Measurements from ENCODE around the gene ACAP2. TPM values are rescaled to one million over a fixed set of nuclear protein-coding genes. Genes with fewer than 3 reads are reported as not detected.
"Not testable (repeated sequence)": the region's sequence is repeated elsewhere in the genome, so short reads cannot be mapped to it uniquely, and the experiment has no call there.

Gene ACAP2
- total and polyA plus RNA-seq, 4 donors = 4.5 to 28.5 (median 23.3) TPM

DNA sequence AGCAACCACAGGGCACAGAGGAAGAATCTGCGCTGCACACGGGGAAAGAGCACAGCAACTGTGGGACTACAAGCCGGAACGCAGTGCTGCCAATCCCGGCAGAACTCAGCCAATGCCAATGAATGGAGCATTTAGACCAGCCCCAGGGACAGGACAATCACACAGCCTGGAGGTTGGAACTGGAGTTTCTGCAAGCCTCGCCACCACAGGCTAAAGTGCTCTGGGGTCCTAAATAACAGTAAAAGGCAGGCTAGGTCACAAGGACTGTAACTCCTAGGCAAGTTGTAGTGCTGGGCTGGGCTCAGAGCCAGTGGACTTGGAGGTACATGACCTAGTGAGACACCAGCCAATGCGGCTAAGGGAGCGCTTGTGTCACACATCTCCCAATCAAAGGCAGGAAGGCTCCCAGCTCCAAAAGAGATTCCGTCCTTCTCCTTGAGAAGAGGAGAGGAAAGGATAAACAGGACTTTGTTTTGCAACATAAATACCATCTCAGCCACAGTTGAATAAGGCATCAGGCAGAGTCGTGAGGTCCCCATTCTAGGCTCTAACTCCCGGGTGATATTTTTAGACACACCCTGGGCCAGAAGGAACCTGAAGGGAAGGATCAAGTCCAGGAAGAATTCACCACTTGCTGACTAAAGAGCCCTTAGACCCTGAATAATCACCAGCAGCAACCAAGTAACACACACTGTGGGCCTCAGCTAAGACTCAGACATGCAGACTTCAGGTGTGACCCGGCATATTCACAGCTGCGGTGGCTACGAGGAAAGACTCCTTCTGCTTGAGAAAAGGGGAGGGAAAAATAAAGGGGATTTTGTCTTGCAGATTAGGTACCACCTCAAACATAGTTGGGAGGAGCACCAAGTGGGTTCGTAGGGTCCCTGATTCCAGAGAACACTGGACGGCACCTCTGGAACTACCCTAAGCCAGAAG is 86.4 kb downstream of the ACAP2 start:
- Histone ChIP-seq H3K4me1 (ENCODE audit: control insufficient read depth in 4 of 4, insufficient read depth in 4 of 4, low read length in 3 of 4) (no peaks in the 10 kb centered on the region), H3K27me3 (ENCODE audit: control insufficient read depth in 4 of 4, insufficient read depth in 4 of 4, low read length in 3 of 4) (no peaks in the 10 kb centered on the region), H3K27ac (ENCODE audit: low read depth in 1 of 2, low read length in 2 of 2) (no peak overlapping the region), H3K4me3 (ENCODE audit: low read depth in 1 of 3, low read length in 3 of 3) (no peak overlapping the region), H3K36me3 (ENCODE audit: control insufficient read depth in 4 of 4, insufficient read depth in 3 of 4, low read depth in 1 of 4, low read length in 3 of 4) (peaks cover 0 to 3% (median under 1%) of the 10 kb centered on the region in 4 donors), H3K9me3 (ENCODE audit: control insufficient read depth in 4 of 4, low read length in 3 of 4) (no peaks in the 10 kb centered on the region), H3K9ac (ENCODE audit: low read depth in 1 of 2, low read length in 2 of 2) (no peak overlapping the region)
- 85% methylated on average over 16 of the region's 16 CpGs for WGBS
- TF ChIP-seq, protein P1, sequence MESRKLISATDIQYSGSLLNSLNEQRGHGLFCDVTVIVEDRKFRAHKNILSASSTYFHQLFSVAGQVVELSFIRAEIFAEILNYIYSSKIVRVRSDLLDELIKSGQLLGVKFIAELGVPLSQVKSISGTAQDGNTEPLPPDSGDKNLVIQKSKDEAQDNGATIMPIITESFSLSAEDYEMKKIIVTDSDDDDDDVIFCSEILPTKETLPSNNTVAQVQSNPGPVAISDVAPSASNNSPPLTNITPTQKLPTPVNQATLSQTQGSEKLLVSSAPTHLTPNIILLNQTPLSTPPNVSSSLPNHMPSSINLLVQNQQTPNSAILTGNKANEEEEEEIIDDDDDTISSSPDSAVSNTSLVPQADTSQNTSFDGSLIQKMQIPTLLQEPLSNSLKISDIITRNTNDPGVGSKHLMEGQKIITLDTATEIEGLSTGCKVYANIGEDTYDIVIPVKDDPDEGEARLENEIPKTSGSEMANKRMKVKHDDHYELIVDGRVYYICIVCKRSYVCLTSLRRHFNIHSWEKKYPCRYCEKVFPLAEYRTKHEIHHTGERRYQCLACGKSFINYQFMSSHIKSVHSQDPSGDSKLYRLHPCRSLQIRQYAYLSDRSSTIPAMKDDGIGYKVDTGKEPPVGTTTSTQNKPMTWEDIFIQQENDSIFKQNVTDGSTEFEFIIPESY (IDR thresholded peaks at IDR 0.05) = no peak
- TF ChIP-seq NR2F2 (IDR thresholded peaks at IDR 0.05) = peak; percentile 14
- TF ChIP-seq, protein P2, sequence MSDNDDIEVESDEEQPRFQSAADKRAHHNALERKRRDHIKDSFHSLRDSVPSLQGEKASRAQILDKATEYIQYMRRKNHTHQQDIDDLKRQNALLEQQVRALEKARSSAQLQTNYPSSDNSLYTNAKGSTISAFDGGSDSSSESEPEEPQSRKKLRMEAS (IDR thresholded peaks at IDR 0.05) = no peak
- TF ChIP-seq HNF4A (conservative IDR thresholded peaks at IDR 0.05) = no peak
- DNase-seq (ENCODE audit: low spot score) = no peak

DNA sequence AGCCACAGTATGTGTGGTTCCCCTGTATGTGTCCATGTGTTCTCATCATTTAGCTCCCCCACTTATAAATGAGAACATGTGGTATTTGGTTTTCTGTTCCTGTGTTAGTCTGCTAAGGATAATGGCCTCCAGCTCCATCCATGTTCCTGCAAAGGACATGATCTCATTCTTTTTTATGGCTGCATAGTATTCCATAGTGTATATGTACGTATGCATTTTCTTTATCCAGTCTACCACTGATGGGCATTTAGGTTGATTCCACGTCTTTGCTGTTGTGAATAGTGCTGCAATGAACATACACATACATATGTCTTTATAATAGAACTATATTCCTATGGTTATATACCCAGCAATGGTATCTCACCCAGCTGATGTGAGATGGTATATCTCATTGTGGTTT is 88.8 kb downstream of the ACAP2 start:
- not testable (repeated sequence) for H3K4me3 ChIP-seq (ENCODE audit: low read depth in 1 of 3, low read length in 3 of 3); H3K9me3 ChIP-seq (ENCODE audit: control insufficient read depth in 4 of 4, low read length in 3 of 4); DNase-seq (ENCODE audit: low spot score); H3K4me1 ChIP-seq (ENCODE audit: control insufficient read depth in 4 of 4, insufficient read depth in 4 of 4, low read length in 3 of 4); H3K36me3 ChIP-seq (ENCODE audit: control insufficient read depth in 4 of 4, insufficient read depth in 3 of 4, low read depth in 1 of 4, low read length in 3 of 4); H3K9ac ChIP-seq (ENCODE audit: low read depth in 1 of 2, low read length in 2 of 2); H3K27ac ChIP-seq (ENCODE audit: low read depth in 1 of 2, low read length in 2 of 2); H3K27me3 ChIP-seq (ENCODE audit: control insufficient read depth in 4 of 4, insufficient read depth in 4 of 4, low read length in 3 of 4)
- WGBS = 49% methylated on average over 2 of the region's 2 CpGs

- H3K27me3 ChIP-seq (ENCODE audit: control insufficient read depth in 4 of 4, insufficient read depth in 4 of 4, low read length in 3 of 4) = no peaks in the 10 kb centered on the region
- H3K9me3 ChIP-seq (ENCODE audit: control insufficient read depth in 4 of 4, low read length in 3 of 4) = no peaks in the 10 kb centered on the region
- H3K9ac ChIP-seq (ENCODE audit: low read depth in 1 of 2, low read length in 2 of 2) = no peak overlapping the region
- no peak overlapping the region for H3K4me3 ChIP-seq (ENCODE audit: low read depth in 1 of 3, low read length in 3 of 3)
- DNase-seq (ENCODE audit: low spot score) = no peak
- no peak overlapping the region for H3K27ac ChIP-seq (ENCODE audit: low read depth in 1 of 2, low read length in 2 of 2)
- TF ChIP-seq YY1 (IDR thresholded peaks at IDR 0.05) (no peak), JUND (IDR thresholded peaks at IDR 0.05) (no peak), CTCF (IDR thresholded peaks at IDR 0.05; ENCODE audit: low read depth, low read length, missing input control) (no peak), FOXA2 (IDR thresholded peaks at IDR 0.05) (no peak), SP1 (IDR thresholded peaks at IDR 0.05) (no peak), RXRA (IDR thresholded peaks at IDR 0.05) (no peak), HNF4A (conservative IDR thresholded peaks at IDR 0.05) (no peak), EGR1 (IDR thresholded peaks at IDR 0.05; ENCODE audit: low read depth in 2 of 2) (no peak), NR2F2 (IDR thresholded peaks at IDR 0.05) (no peak), RAD21 (IDR thresholded peaks at IDR 0.05) (no peak)
- TF ChIP-seq, protein P1 (IDR thresholded peaks at IDR 0.05) = no peak
- TF ChIP-seq, protein P3, sequence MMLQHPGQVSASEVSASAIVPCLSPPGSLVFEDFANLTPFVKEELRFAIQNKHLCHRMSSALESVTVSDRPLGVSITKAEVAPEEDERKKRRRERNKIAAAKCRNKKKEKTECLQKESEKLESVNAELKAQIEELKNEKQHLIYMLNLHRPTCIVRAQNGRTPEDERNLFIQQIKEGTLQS (IDR thresholded peaks at IDR 0.05) = no peak
- WGBS = 96% methylated on average over 4 of the region's 4 CpGs
- peaks cover 0 to 3% (median 0%) of the 10 kb centered on the region in 4 donors for H3K4me1 ChIP-seq (ENCODE audit: control insufficient read depth in 4 of 4, insufficient read depth in 4 of 4, low read length in 3 of 4)
- peaks cover 0 to 3% (median under 1%) of the 10 kb centered on the region in 4 donors for H3K36me3 ChIP-seq (ENCODE audit: control insufficient read depth in 4 of 4, insufficient read depth in 3 of 4, low read depth in 1 of 4, low read length in 3 of 4)
These were observed 89.8 kb downstream of the ACAP2 start for GRCh38 chr3:195352895-195353488.

Data from liver (tissue), 9 donors.